RWPE1 (cell line): ENCODE data around the gene CACNA2D2.

Source experiments
- CTCF ChIA-PET: fragments of 350-600 bp; sonication (Branson Sonifier 250); formaldehyde crosslinking; extraction: SDS; loops from one replicate; lab custom pipeline; 2021; lab: Yijun Ruan, JAX
- POLR2A ChIA-PET: fragments of 400-600 bp; formaldehyde crosslinking; extraction: SDS; loops from one replicate; lab custom pipeline; 2020; ENCODE audit warnings: antibody characterized with exemption; ENCODE audit not compliant: low non-redundant PET; lab: Yijun Ruan, JAX
- DNase-seq: peaks from one replicate; pipeline ENCODE4 v3.0.0; 2012; ENCODE audit warnings: low spot score
- H3K27ac ChIP-seq: fragments of 450-650 bp; 2 replicates; pipeline ENCODE4 v1.5.1; 2017
- CTCF ChIP-seq: fragments of 450-650 bp; conservative IDR thresholded peaks from 2 replicates; pipeline ENCODE4 v1.5.1; 2017; ENCODE audit warnings: low read depth, mild to moderate bottlenecking

Gene CACNA2D2

GRCh38 chr3:50374363-50375257, 128.8 kb downstream of the CACNA2D2 start:
- DNase-seq: no peak
- CTCF ChIA-PET: no interaction called here
- no peak overlapping the region for H3K27ac ChIP-seq
- POLR2A ChIA-PET: no interaction called here
- no peak for TF ChIP-seq CTCF

GRCh38 chr3:50373146-50374051, 130.0 kb downstream of the CACNA2D2 start:
- DNase-seq: no peak
- CTCF ChIA-PET: no interaction called here
- POLR2A ChIA-PET: no interaction called here
- no peak overlapping the region for H3K27ac ChIP-seq
- no peak for TF ChIP-seq CTCF

DNA sequence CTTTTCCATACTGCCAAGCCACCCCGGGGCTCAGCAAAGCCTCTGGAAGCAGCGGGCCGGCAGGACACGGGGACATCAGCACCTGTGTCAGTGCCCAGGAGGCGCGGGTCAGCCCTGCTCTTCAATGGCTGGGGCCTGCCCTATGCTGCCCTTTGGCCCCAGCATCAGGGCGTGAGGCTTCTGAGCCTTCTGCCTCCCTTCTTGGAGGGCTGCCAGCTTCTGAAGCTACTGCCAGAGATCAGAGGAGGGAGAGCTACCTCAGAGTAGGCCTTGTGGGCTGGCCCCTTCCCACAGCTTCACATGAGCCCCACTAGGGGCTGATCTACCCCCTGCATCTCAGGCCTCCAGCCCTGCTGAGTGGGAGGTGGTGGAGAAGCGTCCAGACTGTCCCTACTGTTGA, 131.1 kb downstream of the CACNA2D2 start:
- ChIA-PET POLR2A (no interaction called here), CTCF (no interaction called here)
- TF ChIP-seq CTCF: no peak
- H3K27ac ChIP-seq: no peak overlapping the region
- no peak for DNase-seq

DNA sequence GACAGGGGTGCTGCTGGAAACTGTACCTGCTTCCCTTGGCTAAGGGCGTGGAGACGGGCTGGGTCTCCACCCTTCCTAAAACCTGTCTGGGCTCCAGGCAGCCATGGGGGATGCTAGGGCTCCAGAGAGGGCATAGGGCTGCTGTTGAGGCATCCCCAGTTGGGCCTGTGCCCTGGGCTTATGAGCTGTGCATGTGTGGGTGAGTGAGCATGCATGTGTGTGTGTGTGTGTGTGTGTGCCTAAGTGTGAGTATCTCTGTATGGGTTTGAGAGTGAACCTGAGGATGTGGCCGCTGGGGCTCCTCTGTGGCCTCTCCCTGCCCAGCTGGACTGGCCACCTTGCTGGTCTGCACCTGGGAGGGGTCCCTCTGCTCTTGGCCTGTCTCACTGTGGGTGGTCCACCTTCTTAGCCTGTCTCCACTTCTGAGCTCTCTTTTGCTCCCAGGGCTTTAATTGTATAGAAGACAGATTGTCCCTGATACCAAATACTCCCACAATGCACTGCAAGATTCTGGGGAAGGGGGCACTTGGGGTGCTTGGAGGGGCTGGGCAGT, 132.2 kb downstream of the CACNA2D2 start:
- TF ChIP-seq CTCF: no peak
- no peak for DNase-seq
- ChIA-PET POLR2A (no interaction called here), CTCF (no interaction called here)
- no peak overlapping the region for H3K27ac ChIP-seq

- DNase-seq: no peak
- no peak for TF ChIP-seq CTCF
- ChIA-PET POLR2A (no interaction called here), CTCF (no interaction called here)
- no peak overlapping the region for H3K27ac ChIP-seq
Observed at GRCh38 chr3:50370594-50370993, 132.8 kb downstream of the CACNA2D2 start.

DNA sequence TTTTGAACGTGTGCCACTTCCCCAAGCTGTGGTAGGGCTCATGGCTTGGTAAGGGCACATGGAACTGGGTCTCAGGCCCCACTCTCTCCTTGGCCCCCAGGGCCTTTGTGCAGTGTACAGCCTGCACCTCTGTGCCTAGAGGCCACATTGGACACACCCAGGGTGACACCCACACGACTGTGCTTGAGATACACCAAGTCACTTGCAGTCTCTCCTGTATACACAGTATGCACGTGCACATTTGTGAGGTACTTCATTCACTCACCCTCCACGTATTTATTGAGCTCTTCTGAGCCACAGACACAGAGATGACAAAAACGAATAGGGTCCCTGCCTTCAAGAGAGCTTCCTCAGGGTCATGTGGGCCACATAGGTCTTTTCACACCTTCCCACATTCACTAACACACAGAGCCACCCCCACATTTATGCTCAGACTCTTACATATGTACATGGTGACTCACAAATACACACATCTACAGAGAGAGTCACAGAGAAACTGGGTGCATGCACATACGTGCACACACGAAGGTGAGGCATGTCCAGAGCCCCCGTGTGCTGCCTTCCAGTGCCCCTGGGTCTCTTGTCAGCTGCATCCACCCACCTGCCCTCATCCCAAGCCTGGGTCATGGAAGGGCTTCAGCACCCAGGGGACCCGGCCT, 134.3 kb downstream of the CACNA2D2 start:
- CTCF ChIA-PET: no interaction called here
- no peak for DNase-seq
- POLR2A ChIA-PET: no interaction called here
- no peak overlapping the region for H3K27ac ChIP-seq
- TF ChIP-seq CTCF: no peak
